Stimulated activated CD4-positive, alpha-beta T cell treated with anti-CD3 and anti-CD28 coated beads, Interleukin-4, amount 100 ng/mL, for 1 hour (primary cell): Measurements from ENCODE around the gene CHST9.

Source experiments
- DNase-seq: peaks from one replicate; pipeline ENCODE4 v3.0.0-alpha.2; 2020

Gene CHST9

DNA sequence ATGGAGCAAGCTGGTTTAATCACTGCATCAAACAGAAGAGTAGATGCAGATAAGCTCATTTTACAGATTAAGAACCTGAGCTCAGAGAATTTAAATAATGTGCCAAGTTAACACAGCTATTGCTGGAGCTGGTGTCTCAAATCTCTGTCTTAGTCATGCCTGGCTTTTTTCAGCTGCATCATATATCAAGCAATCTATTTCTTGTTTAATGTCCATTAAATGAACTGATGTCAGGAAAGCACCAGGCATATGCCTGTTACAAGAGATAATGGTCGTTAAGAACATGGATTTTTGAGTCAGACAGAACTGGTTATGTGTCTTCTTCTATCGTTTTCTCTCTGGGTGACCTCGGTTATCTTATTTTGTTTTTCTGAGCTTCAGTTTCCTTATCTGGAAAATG is 259.8 kb downstream of the CHST9 start:
- no peak for DNase-seq

DNA sequence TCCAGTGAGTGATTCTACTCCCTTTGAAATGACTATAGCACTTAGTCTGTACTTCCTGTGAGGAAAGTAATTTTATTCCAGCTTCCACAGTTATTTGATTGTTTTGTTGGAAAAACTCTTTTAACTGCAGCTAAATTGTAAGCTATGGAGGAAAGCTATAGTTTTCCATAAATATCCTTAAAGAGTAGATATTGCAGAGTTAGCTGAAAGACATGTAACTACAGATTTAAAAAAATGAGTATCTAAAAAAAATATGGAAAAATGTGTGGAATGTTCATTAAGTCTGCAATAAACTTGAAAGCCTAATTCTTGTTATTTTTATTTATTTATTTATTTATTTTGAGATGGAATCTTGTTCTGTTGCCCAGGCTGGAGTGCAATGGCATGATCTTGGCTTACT is 262.8 kb downstream of the CHST9 start:
- no peak for DNase-seq

DNA sequence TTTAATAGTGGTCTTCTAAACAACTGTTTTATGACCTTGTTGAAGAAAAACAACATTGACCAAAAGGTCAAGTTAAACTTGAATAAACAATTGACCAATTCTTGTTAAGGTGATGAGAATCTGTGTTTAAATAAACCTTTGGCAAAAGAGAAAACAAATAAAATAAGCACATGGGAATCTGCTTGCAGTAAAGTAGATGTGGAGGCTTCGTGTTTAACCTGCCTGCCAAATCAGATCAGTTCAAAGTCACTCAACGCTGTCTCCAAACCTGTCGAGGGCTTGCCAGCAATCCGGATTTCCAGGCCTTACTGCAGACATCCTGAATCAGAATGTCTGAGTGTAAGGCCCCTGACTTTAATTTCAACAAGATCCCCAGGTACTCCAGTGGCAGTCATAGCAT is 264.5 kb downstream of the CHST9 start:
- no peak for DNase-seq

DNA sequence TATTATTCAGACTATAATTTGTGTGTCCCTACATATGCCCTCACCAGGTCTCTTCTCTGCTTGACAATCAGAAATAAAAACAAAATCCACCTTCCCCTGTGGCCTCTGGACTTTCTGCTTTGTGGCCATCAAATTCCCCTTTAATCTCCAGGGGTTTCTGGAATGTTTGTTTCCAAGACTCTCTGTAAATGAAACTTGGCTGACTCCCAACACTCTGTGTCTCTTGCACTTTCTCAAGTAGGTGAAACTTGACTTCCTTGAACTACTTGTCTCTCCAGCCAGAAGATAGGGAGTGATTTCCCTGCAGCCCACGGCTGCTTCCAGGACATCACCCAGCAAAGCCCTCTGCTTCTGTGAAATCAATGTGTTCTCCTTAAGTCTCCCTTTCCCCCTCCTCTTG is 265.5 kb downstream of the CHST9 start:
- no peak for DNase-seq

DNA sequence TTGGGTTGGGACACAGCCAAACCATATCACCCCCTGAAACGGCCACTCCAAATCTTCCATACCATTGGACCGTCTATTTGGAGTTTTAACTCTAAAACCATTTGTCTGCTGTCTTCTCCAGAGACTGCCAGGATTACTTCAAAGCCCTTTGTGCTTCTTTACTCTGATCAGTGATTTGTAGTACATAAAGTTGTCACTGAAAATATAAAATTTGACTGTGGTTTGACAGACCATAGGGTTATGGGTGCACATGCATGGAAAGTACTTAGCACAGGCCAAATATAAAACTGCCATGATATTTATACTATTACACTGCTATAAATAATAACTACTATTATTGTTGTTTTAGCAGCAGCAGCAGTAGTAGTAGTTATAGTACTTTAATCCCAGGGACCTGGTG is 265.9 kb downstream of the CHST9 start:
- no peak for DNase-seq

DNA sequence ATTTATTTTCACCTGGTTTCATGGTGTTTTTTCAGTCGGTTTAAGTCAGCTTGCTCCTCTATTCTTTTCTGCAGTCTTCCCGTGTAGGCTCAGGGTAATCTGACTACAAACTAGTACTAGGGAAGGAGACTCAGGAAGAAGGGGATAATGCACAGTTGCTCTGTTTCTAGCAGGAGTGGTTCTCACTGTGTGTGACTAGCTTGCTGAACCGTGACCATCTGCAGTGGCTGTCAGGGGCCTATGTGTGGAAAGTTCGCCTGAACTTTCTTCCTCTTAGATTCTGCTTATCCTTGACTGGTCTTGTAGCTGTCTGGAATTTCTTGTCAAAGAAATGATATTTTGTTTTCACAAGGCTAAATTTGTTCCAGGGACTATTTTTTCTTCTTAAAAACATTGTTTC is 273.3 kb downstream of the CHST9 start:
- DNase-seq: no peak

DNA sequence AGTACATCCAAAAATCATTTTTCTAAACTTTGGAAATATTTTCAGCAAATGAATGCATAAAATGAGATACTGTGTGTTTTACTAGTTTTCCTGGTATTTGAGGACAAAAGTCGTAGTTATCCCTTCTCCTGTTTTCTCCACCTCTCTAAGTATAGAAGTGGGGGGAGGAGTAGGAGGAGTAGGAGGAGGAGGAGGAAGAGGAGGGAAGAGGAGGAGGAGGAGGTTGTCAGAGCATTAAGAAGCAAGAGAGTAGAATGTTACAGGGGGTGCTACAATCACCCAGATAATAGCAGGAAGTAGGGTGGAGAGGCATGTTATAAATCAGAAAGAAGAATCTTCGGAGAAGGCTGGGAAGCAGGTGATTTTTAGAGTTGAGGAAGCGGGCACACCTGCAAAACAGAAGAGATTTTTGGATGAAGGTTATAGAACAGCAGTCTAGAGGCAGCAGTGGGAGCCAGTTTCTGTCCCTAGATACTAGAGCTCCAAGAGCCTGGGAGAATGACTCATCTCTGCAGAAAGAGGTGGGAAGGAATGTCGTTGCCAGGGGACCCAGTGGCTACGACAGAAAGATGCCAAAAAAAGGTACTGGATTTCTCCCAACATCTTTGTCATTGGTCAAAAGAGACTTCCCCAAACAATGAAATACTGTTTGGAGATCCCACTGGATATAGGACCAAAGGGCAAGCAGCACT is 275.4 kb downstream of the CHST9 start:
- no peak for DNase-seq

DNA sequence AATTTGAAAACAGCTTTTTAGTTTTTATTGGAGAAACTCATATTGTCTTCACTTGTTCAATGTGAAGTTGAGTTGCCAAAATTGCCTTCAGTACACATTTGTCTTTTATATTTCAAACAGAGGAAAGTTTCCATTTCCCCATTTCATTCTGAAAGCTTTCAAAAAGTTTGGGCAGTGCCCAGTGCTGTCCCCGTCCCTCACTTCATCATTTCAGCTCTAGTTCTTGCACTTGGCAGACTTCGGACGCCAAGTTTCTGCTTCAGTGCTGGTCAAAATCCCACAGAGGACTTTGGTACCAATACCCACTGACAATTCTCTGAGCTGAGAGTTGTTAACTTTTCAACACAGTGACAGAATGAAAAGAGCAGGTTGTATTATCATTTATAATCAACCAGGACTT is 276.2 kb downstream of the CHST9 start:
- DNase-seq: no peak

DNA sequence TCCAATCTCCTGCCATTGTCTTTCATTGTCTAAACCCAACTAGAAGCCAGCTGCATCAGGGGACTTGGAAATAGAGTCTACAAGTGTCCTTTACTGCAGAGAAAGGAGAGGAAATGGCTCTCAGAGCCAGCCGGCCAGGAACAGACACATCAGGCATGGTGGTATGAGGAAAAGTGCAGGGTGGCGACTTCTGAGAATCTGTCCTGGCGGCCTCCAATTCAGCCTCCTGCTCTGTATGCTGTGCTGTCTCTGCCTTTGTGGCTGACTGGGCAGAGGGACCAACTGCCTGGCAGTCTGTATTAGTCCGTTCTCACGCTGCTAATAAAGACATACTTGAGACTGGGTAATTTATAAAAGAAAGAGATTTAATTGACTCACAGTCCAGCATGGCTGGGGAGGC is 282.8 kb downstream of the CHST9 start:
- DNase-seq: no peak

DNA sequence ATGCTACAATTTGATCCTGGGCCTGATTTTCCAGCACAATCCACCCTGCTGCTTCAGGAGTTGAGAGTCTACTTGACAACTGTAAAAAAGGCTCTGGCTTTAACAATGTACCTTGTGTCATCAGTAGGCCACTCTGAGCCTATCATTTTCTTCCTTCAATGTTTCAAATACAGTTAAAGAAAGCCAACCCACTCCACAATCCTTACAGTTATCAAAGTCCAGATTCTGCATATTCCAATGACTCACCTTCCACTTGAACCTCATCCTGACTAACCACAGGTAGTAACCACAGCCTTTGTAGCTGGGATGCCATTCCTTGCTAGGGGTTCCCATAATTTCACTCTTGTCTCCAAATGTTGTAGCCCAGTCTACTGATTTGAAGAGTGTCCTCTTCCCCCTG is 284.1 kb downstream of the CHST9 start:
- no peak for DNase-seq

DNA sequence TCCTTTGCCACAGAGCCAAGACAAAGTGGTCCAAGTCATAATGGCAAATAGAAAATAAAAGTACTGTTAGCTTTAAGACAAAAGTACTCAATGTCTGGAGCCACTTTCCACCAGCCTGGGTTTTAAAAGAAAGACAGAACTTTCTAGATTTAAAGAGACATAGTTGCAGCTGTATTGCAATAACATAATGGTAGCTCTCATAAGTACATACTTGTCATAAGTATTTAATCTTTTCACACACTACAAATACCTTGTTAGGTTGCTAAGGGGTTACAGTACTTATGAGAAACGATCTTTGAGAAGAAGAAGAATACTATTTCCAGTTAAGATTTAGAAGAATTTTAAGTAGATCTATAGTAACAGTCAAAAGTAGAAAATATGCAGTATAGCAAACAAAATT is 290.7 kb downstream of the CHST9 start:
- DNase-seq: no peak

DNA sequence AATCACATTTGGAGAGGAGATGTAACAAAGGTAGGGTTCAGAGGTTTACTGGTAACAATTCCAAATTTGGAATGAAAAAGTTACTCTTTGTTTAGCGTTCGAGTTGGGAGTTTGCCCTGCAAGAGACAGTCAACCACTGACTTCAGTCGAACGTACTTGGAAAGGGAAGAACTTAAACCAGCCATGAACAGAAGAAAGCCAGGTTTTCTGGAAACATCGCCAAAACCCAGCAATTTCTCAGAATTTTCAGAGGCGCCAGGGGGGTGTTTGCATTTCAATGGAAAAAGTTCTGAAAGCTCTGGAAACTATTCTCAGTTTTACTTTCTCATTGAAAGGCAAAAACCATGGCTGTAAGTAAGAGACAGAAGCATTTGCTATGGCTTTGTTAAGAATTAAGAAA is 291.1 kb downstream of the CHST9 start:
- DNase-seq: no peak

DNA sequence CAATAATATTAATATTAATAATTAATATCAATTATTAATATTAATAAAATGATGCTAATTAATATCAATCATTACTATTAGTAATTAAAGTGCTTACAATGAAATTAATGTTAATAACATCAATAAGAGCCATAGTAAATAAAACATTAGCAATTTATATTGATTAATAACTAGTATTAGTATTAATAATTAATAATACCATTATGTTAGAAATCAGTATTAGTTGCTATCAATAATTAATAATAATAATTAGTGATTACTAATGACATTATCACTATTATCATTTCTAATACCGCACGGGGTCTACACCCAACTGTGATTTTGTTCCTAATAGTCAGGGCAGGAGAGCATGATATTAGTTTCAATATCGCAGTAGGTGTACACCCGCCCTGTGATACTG is 296.8 kb downstream of the CHST9 start:
- DNase-seq: no peak

DNA sequence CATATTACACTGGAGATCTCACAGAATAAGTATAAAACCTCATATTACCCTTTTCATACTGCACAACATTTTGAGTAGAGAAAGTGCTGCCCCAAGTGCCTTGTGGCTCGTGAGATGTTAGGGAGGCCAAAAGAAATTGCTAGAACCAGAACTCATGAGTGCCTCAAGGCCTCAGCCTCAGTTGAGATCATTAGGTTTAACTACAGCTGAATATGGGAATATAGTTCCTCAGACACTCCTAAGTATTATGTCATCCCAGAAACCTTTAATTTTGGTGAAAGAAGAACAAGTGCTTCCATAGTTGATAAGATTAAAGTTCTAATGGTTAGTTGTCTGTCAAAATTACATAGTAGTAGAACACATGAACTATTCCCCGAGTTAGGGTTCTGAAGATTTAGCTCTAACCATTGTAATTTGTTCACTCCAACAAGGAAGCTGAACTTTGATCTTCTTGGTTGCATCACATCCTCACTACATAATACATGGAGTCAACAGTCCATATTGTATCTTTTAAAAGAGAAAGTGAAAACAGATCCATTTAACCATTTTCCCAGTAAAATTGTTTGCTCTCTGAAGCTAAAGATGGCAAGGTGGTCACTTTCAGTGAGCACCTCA is 310.0 kb downstream of the CHST9 start:
- DNase-seq: no peak

DNA sequence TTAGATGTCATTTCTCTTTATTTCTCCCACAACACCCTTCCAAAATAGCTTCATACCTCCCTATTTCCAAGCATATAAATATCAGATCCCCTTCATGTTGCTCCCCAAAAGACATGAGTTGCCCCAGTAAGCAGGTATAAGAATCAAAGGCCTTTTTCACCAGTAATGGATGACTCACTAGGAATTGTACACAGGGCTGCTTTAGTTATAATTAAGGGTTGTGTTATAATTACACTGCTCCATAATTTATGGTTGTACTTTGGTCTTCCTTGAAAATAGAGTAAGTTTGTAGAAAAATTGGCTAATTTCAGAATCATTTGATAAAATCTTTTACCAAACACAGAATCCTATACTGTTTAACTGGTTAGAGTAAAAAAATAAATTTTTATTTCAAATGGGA is 310.8 kb downstream of the CHST9 start:
- DNase-seq: no peak

DNA sequence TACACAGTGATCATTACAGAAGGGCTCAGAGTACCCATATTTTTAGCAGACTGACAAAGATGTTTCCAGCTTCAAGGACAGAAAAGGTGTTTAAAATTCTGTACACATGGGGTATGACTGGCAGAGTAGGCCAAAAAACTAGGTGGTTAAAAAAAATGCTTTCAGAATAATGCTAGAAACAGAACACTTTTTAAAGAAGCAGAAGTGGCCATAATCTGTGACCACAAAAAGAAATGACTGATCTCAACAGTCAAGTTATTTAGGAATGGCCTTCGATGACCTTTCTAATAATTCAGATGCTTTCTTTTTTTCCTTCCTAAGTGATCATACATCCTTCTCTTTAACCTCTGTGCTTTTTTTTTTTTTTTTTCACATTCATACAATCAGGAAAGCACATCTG is 315.5 kb downstream of the CHST9 start:
- DNase-seq: no peak

DNA sequence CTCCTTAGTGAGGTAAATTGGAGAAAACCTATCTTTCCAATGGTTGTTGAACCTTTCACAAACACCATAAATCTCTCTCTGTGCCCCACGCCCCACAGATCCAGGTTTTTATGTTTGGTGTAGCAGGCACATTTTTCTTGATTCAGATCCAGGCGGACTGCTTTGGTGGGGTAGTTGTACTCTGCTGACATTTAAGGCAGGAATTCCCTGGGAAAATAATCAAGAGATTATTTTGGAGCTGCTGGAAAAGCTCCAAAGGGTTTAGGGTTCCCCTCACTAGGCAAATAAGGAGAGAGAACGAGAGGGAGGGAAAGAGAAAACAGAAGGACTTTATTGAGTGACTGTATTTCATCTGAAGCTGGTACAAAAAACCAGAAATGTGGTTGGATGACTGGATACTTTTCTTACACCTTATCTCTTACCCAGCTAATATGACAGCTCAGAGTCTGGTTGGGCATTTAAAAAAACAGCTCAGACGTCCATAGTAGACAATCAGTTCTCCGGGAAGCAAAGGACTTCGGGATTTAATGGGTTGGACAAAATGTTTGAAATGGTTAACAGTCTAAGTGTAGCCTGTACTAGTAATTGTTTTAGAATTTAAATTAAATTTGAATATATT is 316.0 kb downstream of the CHST9 start:
- no peak for DNase-seq

DNA sequence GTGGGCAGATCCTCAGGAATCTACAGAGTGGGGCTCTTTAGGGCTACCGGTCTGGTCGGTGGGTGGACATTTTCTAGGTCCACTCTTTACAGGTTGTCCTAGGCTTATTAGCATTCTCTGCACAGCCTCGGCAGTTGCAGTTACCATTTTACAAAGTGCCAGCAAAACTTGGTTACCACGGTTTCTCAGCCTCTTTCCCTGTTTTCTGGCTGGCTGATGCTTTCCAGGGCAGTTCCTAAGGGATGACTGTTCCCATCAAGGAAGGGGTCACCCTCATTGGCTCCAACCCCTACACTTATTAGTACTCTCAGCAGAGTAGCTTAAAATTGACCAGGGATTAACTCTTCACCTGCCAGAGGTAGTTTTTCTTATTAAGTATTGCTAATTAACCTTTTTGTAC is 317.6 kb downstream of the CHST9 start:
- DNase-seq: no peak

DNA sequence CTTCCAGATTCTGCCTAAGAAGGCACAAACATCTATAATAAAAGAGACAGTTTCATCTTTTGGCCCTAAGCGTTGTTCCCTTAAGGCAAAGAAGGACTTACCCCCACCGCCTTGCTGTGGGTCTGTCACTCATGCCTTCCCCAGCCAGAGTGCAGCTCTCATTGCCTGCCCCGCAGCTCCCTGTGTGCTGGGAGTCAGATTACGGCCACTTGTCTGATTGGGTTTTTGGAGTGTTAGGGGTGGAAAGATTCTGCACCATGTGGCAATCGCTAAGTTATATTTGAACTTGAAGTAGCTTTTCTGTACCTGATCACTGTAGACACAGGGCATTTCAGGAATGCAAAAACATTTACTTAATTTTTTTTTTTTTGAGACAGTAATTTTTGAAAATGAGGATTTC is 319.6 kb downstream of the CHST9 start, which contains the start of gene AQP4:
TSS of gene AQP4 (minus strand) at position 151 of the 400 bp plus-strand sequence. CDS start at position 133, 18 bp downstream.
- DNase-seq: no peak

DNA sequence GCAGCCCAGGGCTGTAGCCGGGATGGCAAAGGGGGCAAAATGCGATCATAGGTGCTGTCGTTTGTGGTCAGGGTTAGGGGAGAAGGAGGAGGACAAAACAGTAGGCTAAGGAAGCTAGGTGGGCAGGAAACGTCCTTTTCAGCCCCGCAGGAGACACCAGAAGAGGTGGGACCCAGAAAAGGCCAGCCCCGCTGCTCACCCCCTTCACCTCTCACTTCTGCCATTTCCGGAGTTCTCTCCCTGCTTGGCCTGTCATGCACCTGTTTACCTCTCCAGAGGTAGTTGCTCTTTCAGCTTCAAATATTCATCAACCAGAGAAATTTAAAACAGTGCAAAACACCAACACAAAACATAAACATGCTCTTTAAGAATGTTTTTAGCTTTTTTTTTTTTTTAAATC is 320.4 kb downstream of the CHST9 start:
- DNase-seq: no peak

DNA sequence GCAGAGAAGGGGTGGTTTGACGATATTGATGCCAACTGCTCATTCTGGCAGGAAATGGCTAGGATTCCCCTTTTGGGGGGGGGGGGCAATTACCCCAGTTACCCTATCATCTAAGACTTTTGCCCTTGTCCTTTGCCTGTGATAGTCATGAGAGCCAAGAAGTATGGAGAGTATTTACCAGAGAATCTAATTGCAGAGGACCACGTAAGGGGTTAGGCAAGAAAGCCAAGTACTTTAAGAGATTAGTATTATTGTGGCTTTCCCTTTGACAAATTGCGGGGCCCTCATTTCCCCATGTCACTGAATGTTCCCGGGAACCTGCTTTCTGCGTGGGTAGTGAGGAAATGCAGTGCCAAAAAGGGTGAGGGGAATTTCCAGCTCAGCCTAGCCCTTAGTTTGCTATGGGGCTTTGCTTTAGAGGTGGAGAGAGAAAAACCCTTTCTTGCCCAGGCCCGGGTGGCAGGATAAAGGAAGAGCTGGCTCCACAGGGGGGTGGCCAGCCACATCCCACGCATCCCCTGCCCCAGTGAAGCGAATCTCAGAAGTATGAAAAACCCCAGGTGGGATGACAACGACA is 321.1 kb downstream of the CHST9 start:
- no peak for DNase-seq

DNA sequence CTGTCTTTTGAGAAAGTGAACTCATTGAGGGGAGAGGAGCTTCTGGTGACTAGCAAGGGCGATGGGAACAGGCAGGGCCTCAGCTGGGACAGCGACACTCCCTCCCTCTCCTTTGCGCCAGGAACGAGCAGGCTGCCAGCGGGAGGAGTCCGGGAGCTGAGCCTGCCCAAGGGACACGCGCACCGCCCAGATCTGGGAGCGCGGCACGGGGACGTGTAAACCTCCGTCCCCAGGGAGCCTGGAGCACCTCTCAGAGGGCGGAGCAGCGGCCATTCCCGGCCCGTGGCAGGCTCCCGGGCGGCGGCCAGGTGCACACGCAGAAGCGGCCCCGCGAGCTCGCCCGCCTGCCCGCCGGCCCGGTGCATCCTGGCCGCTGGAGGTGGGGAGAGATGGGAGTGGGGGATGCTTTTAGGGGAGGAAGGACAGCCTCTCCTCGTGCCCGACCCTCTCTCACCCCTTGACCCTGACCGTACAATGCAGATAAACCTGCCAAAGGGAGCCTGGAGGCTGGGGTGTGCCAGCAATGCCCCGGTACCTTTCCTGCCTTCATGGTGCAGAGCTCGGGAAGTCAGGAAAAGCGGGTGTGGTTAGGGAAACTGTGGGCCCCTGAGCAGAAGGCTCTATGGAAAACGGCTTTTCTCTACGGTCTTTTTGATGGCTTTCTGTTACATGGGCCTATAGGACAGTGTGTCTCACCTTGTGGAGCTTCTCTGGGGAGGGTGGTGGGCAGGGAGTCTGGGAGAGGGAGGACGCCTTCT is 321.8 kb downstream of the CHST9 start:
- DNase-seq: no peak

DNA sequence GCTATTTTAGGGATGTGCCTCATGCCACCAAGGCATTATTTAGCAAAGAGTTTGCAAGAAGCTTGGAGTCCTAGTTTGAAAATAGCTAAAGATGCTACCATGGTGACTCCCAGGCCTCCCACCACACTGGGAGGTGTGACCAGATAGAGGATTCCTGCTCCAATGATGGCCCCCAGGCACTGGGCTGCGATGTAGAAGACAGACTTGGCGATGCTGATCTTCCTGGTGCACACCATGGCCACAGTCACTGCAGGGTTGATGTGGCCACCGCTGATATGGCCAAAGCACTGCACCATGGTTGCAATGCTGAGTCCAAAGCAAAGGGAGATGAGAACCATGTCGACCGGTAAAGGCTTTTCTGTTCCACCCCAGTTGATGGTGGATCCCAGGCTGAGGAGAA is 323.0 kb downstream of the CHST9 start:
- no peak for DNase-seq
